NCI-H69 (cell line): ENCODE results near the gene EXOSC10.
A peak's percentile ranks its signal among the peaks of the same experiment; 100 is the strongest.

Experiments used
- DNase-seq: peaks from one replicate; lab custom pipeline; 2025; lab: John Stamatoyannopoulos, UW

EXOSC10 gene

DNA sequence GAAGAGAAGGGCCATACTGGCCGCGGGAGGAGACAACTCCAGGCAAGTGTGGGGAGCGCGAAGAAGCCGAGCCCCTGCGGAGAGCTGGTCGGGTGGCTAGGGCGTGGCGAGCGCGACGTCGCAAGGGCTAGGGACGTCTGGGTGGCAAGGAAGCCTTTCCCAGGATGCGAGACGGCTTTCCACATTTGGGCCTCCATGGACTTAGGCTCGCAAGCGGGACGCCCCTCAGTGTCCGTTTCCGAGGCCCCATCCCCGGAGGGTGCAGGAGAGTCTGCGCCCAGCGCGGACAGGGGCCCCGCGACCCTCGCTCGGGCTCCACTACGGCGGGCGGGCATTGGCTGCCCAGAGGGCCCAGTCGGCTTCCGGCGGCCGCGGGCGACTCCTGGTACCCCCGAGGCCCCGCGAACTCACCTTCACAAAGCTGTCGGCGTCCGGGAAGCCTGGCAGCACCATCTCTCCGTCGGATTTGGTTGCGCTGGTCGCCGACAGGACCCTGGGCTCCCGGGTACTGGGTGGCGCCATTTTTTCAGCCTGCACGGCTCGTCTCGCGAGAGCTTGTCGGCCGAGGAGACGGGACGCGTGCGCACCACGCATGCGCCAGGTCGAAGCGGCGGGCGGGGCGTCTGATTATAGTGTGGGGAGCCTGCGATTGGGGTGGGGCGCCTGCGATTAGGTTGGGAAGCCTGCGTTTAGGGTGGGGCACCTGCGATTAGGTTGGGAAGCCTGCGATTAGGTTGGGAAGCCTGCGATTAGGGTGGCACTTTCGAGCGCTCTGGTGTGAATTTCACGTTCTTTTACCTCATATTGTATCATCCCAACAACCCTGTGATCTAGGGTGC lies at the start of gene EXOSC10:
Gene EXOSC10, minus strand, starts transcription at position 560 of the 839 bp plus-strand sequence. Its CDS starts 38 bp downstream, at position 522.
- DNase-seq, result peak; percentile 90

DNA sequence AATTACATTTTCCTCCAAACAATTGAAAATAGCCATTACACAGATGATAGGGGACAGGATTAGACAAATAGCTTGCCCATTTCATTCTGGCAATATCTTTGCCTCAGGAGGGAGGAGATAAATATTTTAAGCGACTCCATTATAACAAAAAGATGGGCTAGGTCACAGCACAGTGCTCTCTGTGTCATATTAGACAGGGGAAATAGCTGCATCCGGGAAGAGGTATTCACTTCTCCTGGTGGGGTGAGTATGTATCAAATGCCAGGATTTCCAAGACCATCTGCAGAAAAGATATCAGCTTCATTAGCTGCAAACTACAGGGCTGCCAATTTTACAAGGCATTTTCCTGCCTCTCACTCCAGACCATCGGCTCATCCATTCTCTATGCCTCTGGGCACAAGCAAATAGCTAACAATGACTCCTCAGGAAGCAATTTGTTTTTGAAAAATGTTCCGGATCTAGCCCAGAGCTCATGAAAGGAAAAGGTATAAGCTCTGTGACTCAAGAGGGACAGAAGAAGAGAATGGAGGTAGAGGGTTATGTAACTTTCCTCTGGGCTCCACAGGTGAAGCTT lies 47.6 kb upstream of the EXOSC10 start:
- peak; percentile 20 for DNase-seq

DNA sequence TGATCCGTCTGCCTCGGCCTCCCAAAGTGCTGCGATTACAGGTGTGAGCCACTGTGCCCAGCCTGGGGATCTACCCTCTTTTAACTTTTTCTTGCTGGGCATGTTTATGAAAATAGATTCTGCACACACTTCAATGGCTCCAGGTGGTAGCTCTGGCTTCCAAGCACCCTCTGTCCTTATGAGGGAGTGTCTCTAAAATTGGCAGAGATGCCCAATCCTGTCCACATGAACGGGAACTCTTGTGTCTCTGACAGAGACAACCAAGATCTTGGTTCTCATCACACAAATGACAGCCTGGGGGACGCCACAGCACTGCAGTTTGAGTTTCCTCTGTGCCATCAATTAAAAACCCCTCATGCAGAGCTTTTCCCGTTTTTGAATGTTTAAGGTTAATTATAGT lies 46.1 kb upstream of the EXOSC10 start:
- DNase-seq, result no peak

DNA sequence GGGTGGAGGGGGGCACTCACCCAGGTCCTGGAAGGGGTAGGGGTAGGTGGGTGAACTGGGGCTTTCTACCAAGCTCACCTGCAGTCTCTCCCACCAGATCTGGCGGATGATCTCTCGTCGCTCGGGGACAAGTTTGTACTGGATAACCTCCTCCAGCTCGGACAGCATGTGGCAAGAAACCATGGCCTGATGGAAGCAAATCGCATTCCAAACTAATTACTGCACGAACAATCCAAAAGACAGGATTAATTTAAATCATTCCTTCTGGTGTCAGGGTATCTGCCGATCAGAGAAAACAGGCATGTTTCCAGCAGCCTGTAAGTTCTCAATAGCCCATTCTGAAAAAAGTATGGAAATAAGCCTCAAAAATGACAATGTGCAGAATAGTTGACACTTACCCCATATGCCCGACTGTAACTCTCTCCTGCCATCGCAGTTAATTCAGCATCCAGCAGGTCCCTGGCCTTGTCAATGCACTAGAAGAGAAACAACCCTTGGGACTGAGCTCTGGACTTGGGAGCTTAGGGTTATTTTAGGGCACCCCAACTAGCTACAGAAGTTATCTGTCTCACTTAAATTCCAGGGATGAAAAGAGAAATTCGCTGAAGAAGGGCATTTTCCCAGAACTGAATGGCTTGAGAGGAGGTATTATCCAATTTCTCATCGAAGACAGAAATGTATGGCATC lies 45.0 kb upstream of the EXOSC10 start:
- no peak for DNase-seq

DNA sequence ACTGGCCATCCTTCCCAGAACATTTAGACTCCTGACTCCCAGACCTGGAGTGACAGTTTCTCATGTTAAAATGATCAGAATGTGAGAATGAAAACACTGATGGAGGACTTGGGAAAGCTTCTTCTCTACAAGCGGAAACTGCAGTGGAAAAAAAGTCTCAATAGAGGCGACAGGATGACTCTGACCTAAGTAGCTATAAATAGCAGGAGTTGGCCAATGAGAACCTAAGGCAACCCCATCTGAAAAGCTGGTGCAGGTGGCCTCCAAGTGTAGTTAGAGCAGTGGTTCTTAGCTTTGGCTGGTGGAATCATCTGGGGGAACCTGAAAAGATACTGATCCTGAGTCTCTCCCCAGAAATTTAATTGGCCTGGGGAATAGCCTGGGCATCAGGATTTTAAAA lies 44.2 kb upstream of the EXOSC10 start:
- no peak for DNase-seq

DNA sequence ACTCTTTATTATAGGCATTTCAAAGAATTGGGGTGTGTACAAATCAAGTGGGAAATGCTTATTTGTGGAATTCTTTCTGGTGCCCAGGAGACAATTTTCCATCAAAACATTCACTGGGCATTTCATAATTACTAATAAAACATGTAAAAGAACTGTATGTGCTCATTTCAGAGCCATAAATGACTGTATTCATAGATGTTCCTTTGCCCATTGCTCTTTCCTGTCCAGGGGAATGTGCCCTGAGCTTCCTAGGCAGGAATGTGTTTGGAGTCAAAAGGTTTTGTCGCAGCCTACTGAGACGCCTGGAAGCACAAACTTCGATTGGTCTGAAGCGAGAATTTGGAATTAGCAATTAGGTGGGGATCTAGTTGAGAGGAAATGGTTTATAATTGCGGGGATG lies 43.7 kb upstream of the EXOSC10 start:
- DNase-seq, result no peak

DNA sequence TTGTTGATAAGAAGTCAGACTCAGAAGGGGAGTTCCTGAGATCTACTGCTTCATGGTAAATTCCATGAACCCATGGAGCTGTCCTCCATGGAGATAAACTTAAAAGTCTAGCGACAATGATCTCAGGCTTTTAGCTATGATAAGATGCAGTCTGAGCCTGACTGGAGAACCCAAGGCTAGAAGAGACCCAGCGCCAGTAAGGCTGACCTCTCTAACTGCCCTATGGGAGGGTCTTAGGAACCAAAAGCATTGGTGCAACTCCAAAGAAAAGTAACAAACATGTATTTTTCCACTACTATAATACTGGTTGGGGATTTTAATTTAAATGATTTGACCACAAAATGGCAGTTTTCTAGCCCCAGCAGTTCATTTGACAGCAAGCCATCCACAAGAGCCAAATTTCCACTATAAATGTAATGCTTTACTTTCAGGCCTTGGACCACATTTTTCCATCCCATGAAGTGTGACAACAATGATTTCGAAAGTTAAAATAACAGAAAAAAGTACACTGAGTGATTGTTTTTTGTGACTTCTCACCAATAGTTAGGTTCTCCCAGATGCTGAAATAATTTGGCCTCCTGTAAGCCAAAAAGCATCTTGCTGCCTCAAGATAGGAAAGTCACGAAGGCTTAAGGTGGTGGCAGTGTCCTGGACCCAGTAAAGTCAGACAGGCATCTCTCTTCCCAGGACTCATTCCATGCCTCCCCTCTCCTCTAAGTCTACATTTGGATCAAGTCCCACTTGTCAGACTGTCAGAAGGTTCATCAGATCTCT lies 43.1 kb upstream of the EXOSC10 start:
- DNase-seq, result no peak

DNA sequence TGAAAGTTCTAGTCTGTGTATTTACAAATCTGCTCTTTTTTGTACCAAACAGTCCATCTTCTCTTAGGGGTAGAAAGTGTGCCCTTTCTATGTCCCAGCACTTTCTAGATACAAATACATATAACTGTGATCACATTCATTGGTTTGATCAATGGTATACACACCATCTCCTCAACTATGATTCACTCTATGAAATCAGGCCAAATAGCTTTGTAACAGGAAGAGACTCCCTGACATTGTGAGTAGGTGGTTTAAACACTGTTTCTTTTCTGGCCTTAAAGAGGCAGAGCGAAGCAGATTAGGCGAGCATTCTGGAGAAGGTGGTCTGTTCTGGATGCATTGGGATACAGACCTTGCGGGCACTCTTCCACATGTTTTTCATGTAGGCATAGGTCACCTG lies 39.3 kb upstream of the EXOSC10 start:
- no peak for DNase-seq

DNA sequence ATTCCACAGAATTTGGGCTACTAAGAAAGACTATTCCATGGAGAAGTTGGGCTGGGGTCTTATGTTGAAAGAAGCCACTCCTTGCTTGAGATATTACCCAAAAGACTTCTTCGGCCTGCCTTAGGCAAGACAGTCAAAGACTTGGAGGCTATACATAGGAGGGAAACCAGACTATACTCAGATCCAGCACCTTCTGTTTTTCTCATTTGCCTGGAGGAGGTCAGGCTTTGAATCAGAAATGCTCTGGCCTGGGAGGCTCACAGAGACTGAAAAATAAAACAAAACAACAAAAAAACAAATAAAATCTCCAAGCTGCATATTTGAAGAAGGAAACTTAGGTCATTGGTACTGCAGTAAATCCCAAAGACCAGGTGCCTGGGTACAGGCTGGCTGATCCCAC lies 38.4 kb upstream of the EXOSC10 start:
- DNase-seq, result no peak

DNA sequence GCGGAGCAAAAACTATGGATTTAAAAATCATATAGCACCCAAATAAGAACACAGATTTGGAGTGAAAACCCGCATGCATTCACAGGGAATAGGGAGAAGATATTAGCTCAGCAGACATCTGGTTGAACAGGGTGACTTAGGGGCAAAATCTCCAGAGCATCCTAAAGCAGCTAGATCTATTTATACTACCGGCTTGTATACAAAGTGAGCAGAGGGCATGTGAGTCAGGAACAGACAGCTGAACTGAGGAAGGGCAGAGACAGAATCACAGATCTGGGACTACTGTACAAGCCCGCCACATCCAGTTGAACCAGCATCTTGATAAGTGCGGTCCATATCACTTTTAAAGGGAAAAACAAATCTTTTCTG lies 35.2 kb upstream of the EXOSC10 start:
- no peak for DNase-seq

DNA sequence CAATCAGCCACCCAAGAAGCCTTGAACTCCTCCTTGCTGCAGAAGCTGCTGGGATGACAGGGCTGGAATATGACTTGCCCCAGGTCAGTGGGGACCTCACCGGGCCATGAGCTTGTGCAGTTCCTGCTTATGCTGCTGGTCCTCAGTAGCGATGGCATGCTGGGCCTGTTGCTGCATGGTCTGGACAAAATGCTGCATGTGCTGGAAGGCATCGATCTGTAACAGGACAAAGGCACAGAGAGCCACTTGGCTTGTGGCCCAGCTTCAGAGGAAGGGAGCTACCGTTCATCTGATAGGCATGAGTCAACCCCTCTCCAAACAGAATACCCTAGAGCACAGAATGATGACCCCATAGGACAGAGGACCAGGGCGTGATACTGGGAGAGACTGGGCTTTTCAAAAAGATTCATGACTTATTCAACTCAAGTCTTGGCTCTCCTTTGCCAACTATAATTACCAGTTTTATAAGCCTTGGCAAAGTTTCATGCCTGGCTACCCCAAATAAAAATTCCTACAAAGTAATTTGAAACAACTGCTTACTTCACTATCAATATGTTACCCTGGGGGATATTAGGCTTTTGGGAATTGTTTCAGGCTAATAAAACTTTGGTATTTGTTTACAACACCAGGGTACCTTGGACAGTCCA lies 34.7 kb upstream of the EXOSC10 start:
- DNase-seq, result no peak

DNA sequence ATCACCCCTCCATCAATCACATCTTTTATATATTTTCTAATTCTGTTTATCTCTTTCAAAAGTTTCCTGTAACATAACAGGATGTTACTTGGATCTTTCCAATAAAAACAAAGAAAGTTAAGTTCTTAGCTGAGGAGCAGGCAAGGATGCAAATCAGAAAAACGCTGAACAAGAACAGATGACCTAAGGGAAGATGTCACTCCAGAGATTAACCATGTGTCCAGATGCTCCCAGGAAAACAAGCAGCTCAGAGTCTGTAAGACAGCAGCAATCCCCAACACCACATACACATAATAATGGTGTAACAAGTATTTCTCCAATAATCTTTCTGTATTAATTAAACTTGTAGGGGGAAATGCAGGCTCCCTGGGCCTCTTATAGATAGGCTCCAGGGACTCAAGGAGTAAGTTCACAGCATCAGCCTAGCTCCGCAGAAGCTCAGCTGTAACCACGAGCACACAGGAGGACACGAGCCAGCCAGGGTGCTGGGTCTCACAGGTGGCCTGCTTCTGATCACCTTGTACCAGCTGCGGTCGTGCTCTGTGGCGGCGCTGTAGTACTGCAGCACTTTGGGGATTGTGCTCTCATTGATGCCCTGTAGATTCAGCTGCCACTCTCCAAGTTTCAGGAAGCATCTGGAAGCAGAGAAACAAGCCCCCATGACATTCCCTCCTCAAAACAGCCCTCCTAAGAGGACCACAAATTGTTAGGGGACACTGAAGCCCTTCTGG lies 33.1 kb upstream of the EXOSC10 start:
- no peak for DNase-seq

DNA sequence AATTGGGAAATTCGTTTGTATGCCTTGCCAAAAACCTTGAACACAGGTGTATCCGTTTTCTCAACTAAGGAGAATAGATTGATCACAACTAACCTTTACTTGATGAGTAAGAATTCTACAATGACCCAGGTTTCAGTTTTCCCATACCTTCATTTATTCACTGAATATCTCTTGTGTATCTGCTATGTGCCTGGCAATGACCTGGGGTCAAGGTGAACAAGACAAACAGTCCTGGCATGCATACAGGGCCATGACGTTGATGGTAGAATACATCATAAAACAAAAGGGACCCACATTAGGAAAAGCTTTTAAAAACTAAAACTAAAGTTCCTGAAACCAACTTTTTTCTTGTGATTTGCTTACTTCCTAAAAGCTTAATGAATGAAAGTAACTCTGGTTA lies 32.1 kb upstream of the EXOSC10 start:
- DNase-seq, result no peak

DNA sequence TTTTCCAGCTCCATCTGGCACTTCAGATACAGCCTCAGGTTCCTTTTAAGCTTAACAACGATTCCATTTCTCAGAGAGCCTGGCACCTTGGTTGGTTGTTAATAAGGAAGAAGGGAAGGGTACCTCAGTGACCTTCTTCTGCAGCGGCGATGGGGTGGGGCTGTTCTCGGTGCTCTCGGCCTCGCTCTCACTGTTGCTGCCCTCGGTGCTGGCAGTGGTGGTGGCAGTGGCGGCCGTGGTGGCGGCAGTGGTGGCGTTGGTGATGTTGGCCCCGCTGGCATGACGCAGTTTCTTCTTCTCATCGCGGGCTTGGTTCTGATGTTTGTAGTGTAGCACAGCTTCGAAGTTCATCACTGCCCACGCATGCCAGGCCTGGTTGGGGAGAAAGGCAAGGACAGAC lies 30.7 kb upstream of the EXOSC10 start:
- no peak for DNase-seq

DNA sequence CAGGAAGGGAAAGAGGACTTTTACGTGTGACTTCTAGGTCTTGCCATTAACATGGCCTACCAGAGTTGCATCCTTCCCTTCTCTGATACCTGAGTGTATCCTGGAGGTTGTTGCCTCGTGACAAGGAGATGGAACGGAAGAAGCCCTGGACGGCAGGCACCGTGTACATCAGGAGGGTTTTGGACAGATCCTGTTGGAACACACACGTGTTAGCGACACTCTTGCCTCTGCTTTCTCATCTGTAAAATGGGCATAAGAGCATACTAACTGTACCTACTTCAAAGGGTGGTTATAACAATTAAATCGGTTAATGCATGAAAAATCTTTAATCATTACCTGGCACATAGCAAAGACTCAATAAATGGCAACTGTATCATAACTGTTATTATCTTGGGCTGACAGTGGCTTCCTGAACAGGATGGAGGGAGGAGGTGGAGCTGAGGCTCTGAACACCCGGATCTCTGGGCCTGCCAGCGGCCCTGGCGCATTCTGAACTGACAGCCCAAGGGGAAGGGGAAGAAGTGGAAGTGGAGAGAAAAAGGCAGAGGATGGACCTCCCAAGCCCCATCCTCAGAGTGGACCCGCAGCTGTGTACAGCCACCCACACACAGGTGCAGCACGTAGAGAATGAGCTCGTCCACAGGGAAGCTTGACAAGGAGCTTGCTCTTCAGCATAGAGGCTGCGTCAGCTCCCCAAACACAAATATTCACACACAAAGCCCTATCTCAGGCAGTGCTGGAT lies 30.2 kb upstream of the EXOSC10 start:
- DNase-seq, result no peak

DNA sequence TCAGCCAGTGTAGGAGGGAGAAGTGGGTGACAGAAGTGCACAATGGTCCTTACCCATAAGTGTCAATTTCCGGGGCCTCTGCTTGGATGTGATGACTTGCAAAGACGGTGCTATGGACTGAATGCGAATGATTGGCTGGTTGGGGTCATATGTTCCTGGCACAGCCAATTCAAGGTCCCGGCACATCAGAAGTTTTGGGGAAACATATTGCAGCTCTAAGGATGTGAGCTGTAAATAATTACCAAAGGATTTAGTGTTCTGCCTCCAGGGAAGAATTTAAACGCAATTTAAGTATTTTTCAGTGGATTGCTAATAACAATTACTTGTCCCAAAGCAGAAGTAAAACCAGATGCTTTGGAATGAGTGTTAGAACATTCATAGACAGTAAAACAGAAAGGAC lies 26.9 kb upstream of the EXOSC10 start:
- no peak for DNase-seq

DNA sequence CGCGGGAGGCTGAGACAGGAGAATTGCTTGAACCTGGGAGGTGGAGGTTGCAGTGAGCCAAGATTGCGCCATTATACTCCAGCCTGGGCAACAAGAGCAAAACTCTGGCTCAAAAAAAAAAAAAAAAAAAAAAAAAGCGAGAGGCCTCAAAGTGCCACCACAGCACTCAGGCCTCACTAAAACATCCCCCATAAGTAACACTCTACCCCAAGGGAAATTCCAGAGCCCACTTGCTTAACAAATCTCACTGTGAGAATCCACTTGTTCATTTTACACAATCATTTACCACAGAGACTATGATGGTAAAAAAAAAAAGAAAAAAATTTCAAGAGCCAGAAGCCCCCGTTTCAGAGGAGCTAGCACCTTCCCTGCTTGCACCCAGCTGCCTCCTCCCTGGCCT lies 26.3 kb upstream of the EXOSC10 start:
- no peak for DNase-seq

DNA sequence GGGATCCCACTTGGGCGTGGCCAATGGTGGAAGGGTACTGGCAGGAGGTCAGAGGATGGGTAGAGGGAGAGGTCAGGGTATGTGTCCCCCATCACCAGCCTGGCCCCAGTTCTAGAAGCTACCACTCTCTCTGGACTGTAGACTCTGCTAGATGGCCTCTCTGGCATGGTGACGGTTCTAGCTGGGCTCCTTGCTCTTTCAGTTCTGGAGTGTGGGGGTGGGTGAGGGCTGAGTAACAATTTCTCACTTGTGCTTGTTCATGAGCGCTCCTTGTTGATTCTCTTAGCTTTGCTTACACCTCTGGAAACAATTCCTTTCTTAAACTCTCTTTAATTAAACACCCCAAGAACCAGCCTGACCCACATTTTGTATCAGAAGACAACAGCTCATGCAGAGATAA lies 25.3 kb upstream of the EXOSC10 start:
- no peak for DNase-seq

DNA sequence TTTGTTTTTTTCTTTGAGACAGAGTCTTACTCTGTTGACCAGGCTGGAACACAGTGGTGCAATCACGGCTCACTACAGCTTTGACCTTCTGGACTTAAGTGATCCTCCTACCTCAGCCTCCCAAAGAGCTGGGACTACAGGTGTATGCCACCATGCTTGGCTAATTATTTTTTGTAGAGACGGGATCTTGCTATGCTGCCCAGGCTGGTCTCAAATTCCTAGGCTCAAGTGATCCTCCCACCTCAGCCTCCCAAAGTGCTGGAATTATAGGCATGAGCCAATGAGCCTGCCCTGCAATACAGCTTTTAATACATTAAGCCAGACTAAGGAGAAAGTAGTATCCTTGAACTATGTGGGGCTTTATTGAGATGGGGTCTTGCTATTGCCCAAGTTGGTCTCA lies 16.6 kb upstream of the EXOSC10 start:
- DNase-seq, result no peak

DNA sequence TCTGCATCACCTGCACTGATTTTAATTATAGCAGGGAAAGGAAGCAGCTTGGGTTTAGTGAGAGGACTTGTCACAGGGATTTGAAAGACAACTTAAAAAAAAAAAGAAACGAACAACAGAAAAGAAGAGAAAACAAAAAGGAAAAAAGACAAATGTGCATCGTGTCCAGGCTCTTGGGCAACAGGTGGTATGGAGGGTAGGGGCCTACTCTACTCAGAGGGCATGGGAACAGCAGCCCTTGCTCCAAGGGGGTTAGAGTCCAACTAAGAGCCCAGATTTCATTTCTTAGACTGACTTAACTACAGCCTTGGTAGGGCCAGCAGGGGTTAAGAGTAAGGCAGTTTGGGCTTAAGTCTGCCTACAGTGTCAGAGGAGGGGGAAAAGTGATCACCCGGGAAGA lies 15.3 kb upstream of the EXOSC10 start:
- DNase-seq, result no peak
